Measurements from ENCODE around the gene SLC44A5.

SLC44A5 gene

GRCh38 chr1:75543705-75544104 lies 67.2 kb downstream of the SLC44A5 start:
- no peaks in the 10 kb centered on the region for H3K27me3 ChIP-seq (ENCODE audit: control insufficient read depth, insufficient read depth, low read length)
- H3K9ac ChIP-seq (ENCODE audit: low read depth, low read length), result no peak overlapping the region
- no peaks in the 10 kb centered on the region for H3K9me3 ChIP-seq (ENCODE audit: control insufficient read depth, insufficient read depth, low read length)
- no peaks in the 10 kb centered on the region for H3K36me3 ChIP-seq (ENCODE audit: control insufficient read depth, insufficient read depth, low read length)
- H3K4me3 ChIP-seq (ENCODE audit: low read depth, low read length), result no peak overlapping the region
- no peaks in the 10 kb centered on the region for H3K4me1 ChIP-seq (ENCODE audit: control insufficient read depth, insufficient read depth, low read length)

- Histone ChIP-seq H3K27me3 (ENCODE audit: control insufficient read depth, insufficient read depth, low read length) (no peaks in the 10 kb centered on the region), H3K4me1 (ENCODE audit: control insufficient read depth, insufficient read depth, low read length) (no peaks in the 10 kb centered on the region), H3K9ac (ENCODE audit: low read depth, low read length) (no peak overlapping the region), H3K4me3 (ENCODE audit: low read depth, low read length) (no peak overlapping the region), H3K9me3 (ENCODE audit: control insufficient read depth, insufficient read depth, low read length) (no peaks in the 10 kb centered on the region), H3K36me3 (ENCODE audit: control insufficient read depth, insufficient read depth, low read length) (no peaks in the 10 kb centered on the region)
These were observed 67.9 kb downstream of the SLC44A5 start for GRCh38 chr1:75542818-75543570.

GRCh38 chr1:75539230-75540116 lies 71.4 kb downstream of the SLC44A5 start:
- H3K4me1 ChIP-seq (ENCODE audit: control insufficient read depth, insufficient read depth, low read length), result no peaks in the 10 kb centered on the region

GRCh38 chr1:75533085-75533484 lies 77.8 kb downstream of the SLC44A5 start:
- Histone ChIP-seq H3K4me1 (ENCODE audit: control insufficient read depth, insufficient read depth, low read length) (no peaks in the 10 kb centered on the region), H3K4me3 (ENCODE audit: low read depth, low read length) (no peak overlapping the region), H3K9ac (ENCODE audit: low read depth, low read length) (no peak overlapping the region), H3K27me3 (ENCODE audit: control insufficient read depth, insufficient read depth, low read length) (no peaks in the 10 kb centered on the region), H3K36me3 (ENCODE audit: control insufficient read depth, insufficient read depth, low read length) (no peaks in the 10 kb centered on the region), H3K9me3 (ENCODE audit: control insufficient read depth, insufficient read depth, low read length) (no peaks in the 10 kb centered on the region)

More at GRCh38 chr1:75539230-75540116, 71.4 kb downstream of the SLC44A5 start:
- H3K9me3 ChIP-seq (ENCODE audit: control insufficient read depth, insufficient read depth, low read length), result no peaks in the 10 kb centered on the region
- no peak overlapping the region for H3K4me3 ChIP-seq (ENCODE audit: low read depth, low read length)
- H3K9ac ChIP-seq (ENCODE audit: low read depth, low read length), result no peak overlapping the region
- no peaks in the 10 kb centered on the region for H3K27me3 ChIP-seq (ENCODE audit: control insufficient read depth, insufficient read depth, low read length)
- no peaks in the 10 kb centered on the region for H3K36me3 ChIP-seq (ENCODE audit: control insufficient read depth, insufficient read depth, low read length)

GRCh38 chr1:75531570-75531969 lies 79.3 kb downstream of the SLC44A5 start:
- Histone ChIP-seq H3K27me3 (ENCODE audit: control insufficient read depth, insufficient read depth, low read length) (no peaks in the 10 kb centered on the region), H3K36me3 (ENCODE audit: control insufficient read depth, insufficient read depth, low read length) (no peaks in the 10 kb centered on the region), H3K4me1 (ENCODE audit: control insufficient read depth, insufficient read depth, low read length) (no peaks in the 10 kb centered on the region), H3K9me3 (ENCODE audit: control insufficient read depth, insufficient read depth, low read length) (no peaks in the 10 kb centered on the region), H3K4me3 (ENCODE audit: low read depth, low read length) (no peak overlapping the region), H3K9ac (ENCODE audit: low read depth, low read length) (no peak overlapping the region)

GRCh38 chr1:75529488-75529887 lies 81.4 kb downstream of the SLC44A5 start:
- H3K4me3 ChIP-seq (ENCODE audit: low read depth, low read length), result no peak overlapping the region
- H3K4me1 ChIP-seq (ENCODE audit: control insufficient read depth, insufficient read depth, low read length), result no peaks in the 10 kb centered on the region
- no peaks in the 10 kb centered on the region for H3K36me3 ChIP-seq (ENCODE audit: control insufficient read depth, insufficient read depth, low read length)
- no peaks in the 10 kb centered on the region for H3K27me3 ChIP-seq (ENCODE audit: control insufficient read depth, insufficient read depth, low read length)
- no peaks in the 10 kb centered on the region for H3K9me3 ChIP-seq (ENCODE audit: control insufficient read depth, insufficient read depth, low read length)
- H3K9ac ChIP-seq (ENCODE audit: low read depth, low read length), result no peak overlapping the region

GRCh38 chr1:75528001-75528400 lies 82.9 kb downstream of the SLC44A5 start:
- Histone ChIP-seq H3K9me3 (ENCODE audit: control insufficient read depth, insufficient read depth, low read length) (no peaks in the 10 kb centered on the region), H3K4me3 (ENCODE audit: low read depth, low read length) (no peak overlapping the region), H3K27me3 (ENCODE audit: control insufficient read depth, insufficient read depth, low read length) (no peaks in the 10 kb centered on the region), H3K36me3 (ENCODE audit: control insufficient read depth, insufficient read depth, low read length) (no peaks in the 10 kb centered on the region), H3K4me1 (ENCODE audit: control insufficient read depth, insufficient read depth, low read length) (no peaks in the 10 kb centered on the region), H3K9ac (ENCODE audit: low read depth, low read length) (no peak overlapping the region)

GRCh38 chr1:75522389-75522788 lies 88.5 kb downstream of the SLC44A5 start:
- Histone ChIP-seq H3K4me1 (ENCODE audit: control insufficient read depth, insufficient read depth, low read length) (no peaks in the 10 kb centered on the region), H3K27me3 (ENCODE audit: control insufficient read depth, insufficient read depth, low read length) (no peaks in the 10 kb centered on the region), H3K36me3 (ENCODE audit: control insufficient read depth, insufficient read depth, low read length) (no peaks in the 10 kb centered on the region), H3K9me3 (ENCODE audit: control insufficient read depth, insufficient read depth, low read length) (no peaks in the 10 kb centered on the region), H3K4me3 (ENCODE audit: low read depth, low read length) (no peak overlapping the region), H3K9ac (ENCODE audit: low read depth, low read length) (no peak overlapping the region)

- Histone ChIP-seq H3K4me3 (ENCODE audit: low read depth, low read length) (no peak overlapping the region), H3K4me1 (ENCODE audit: control insufficient read depth, insufficient read depth, low read length) (no peaks in the 10 kb centered on the region), H3K9me3 (ENCODE audit: control insufficient read depth, insufficient read depth, low read length) (no peaks in the 10 kb centered on the region), H3K36me3 (ENCODE audit: control insufficient read depth, insufficient read depth, low read length) (no peaks in the 10 kb centered on the region), H3K9ac (ENCODE audit: low read depth, low read length) (no peak overlapping the region), H3K27me3 (ENCODE audit: control insufficient read depth, insufficient read depth, low read length) (no peaks in the 10 kb centered on the region)
These were observed 89.3 kb downstream of the SLC44A5 start for GRCh38 chr1:75521658-75522057.

- Histone ChIP-seq H3K4me3 (ENCODE audit: low read depth, low read length) (no peak overlapping the region), H3K9ac (ENCODE audit: low read depth, low read length) (no peak overlapping the region), H3K4me1 (ENCODE audit: control insufficient read depth, insufficient read depth, low read length) (no peaks in the 10 kb centered on the region), H3K27me3 (ENCODE audit: control insufficient read depth, insufficient read depth, low read length) (no peaks in the 10 kb centered on the region), H3K9me3 (ENCODE audit: control insufficient read depth, insufficient read depth, low read length) (no peaks in the 10 kb centered on the region), H3K36me3 (ENCODE audit: control insufficient read depth, insufficient read depth, low read length) (no peaks in the 10 kb centered on the region)
These were observed 89.9 kb downstream of the SLC44A5 start for GRCh38 chr1:75520862-75521475.

- Histone ChIP-seq H3K9me3 (ENCODE audit: control insufficient read depth, insufficient read depth, low read length) (no peaks in the 10 kb centered on the region), H3K9ac (ENCODE audit: low read depth, low read length) (no peak overlapping the region), H3K4me1 (ENCODE audit: control insufficient read depth, insufficient read depth, low read length) (no peaks in the 10 kb centered on the region), H3K4me3 (ENCODE audit: low read depth, low read length) (no peak overlapping the region), H3K27me3 (ENCODE audit: control insufficient read depth, insufficient read depth, low read length) (no peaks in the 10 kb centered on the region), H3K36me3 (ENCODE audit: control insufficient read depth, insufficient read depth, low read length) (no peaks in the 10 kb centered on the region)
These were observed 91.1 kb downstream of the SLC44A5 start for GRCh38 chr1:75519651-75520427.
